Testis (tissue), 3 donors: ENCODE data around the gene MAP3K4. TPM values are rescaled to one million over a fixed set of nuclear protein-coding genes. Genes with fewer than 3 reads are reported as not detected.
"Not testable (repeated sequence)": the region's sequence is repeated elsewhere in the genome, so short reads cannot be mapped to it uniquely, and the experiment has no call there.

ENCODE experiments used
- DNase-seq: peaks from one replicate; pipeline ENCODE4 v3.0.0-alpha.2; 2019
- H3K27ac ChIP-seq, 2 donors: fragments of 200-600 bp; sonication (generic); one replicate each; pipeline ENCODE4 v1.5.1; 2019
- H3K27me3 ChIP-seq: fragments of 200-600 bp; sonication (generic); one replicate; pipeline ENCODE4 v1.5.1; 2019
- H3K36me3 ChIP-seq: fragments of 200-600 bp; sonication (generic); one replicate; pipeline ENCODE4 v1.5.1; 2017; ENCODE audit warnings: low read depth; ENCODE audit errors: missing control alignments
- H3K4me1 ChIP-seq: fragments of 200-600 bp; sonication (generic); one replicate; pipeline ENCODE4 v1.5.1; 2019
- H3K4me3 ChIP-seq, 2 donors: fragments of 200-600 bp; sonication (generic); one replicate each; pipeline ENCODE4 v1.5.1; 2017 to 2019
- H3K9me3 ChIP-seq: fragments of 200-600 bp; sonication (generic); one replicate; pipeline ENCODE4 v1.5.1; 2017
- POLR2A ChIP-seq: fragments of 450-650 bp; IDR thresholded peaks from one replicate; pipeline ENCODE4 v1.6.1; 2017; ENCODE audit warnings: antibody characterized with exemption, mild to moderate bottlenecking, moderate library complexity
- WGBS, 2 donors: methylation state at CpG; one replicate each; pipeline ENCODE4 v1.1.5; 2018; 5-methylcytosine and 5-hydroxymethylcytosine counted together
- intact Hi-C: fragments of 100-400 bp; cut with DNase I; formaldehyde crosslinking; loops from one replicate; pipeline ENCODE4 v1.15.1; 2023; ENCODE audit warnings: low total_unique reads
- polyA plus RNA-seq: library from polyadenylated mRNA; stranded (reverse); fragments of 350-450 nt; fragmentation: Illumina TruSeq; extraction: RNeasy Lipid Tissue Mini Kit (QIAGEN cat#74804); gene quantifications from one replicate; pipeline ENCODE4 v1.2.3, GENCODE V29; 2014; ENCODE audit warnings: low read depth, low replicate concordance; ENCODE audit not compliant: insufficient read depth
- total RNA-seq, 2 donors: library from RNA; depleted of rRNA; stranded (reverse); fragments of >200 nt; gene quantifications; one replicate each; pipeline ENCODE4 v1.2.3, GENCODE V29; 2016
- TF ChIP-seq, protein P1 (sequence below), 3 experiments: fragments of 450-650 bp in 2 of 3; fragments of 200-600 bp in 1 of 3; sonication (generic) in 1 of 3; IDR thresholded peaks; one replicate each; pipeline ENCODE4 v1.5.1; 2016 to 2019; ENCODE audit warnings: antibody characterized with exemption in 3 of 3, mild to moderate bottlenecking in 2 of 3, moderate library complexity in 1 of 3

The MAP3K4 gene
- total and polyA plus RNA-seq, 3 donors from 2014 or later: 45.0 to 77.7 (median 65.4) TPM

DNA sequence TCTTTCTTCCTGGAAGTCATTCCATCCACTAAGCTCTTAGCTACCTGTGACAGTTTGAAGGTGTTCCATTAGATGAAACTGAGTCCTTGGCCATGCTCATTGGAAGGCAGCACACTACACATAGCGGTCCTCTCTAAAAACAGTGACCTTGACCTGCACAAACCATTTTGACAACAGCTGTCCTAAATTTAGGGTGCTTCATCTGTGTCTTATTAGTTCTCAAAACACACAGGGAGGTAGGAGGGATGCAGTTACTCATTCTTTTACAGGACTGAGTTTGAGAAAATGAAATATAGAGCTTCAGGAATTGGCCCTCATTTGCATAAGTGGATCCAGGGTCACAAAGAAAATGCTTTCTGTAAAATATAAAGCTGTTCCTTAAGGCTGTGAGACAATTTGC lies 20.4 kb upstream of the MAP3K4 start:
- no peaks in the 10 kb centered on the region for H3K27me3 ChIP-seq
- no peak overlapping the region for H3K4me3 ChIP-seq
- H3K4me1 ChIP-seq: peaks cover 8% of the 10 kb centered on the region
- TF ChIP-seq POLR2A: no peak
- TF ChIP-seq, protein P1, sequence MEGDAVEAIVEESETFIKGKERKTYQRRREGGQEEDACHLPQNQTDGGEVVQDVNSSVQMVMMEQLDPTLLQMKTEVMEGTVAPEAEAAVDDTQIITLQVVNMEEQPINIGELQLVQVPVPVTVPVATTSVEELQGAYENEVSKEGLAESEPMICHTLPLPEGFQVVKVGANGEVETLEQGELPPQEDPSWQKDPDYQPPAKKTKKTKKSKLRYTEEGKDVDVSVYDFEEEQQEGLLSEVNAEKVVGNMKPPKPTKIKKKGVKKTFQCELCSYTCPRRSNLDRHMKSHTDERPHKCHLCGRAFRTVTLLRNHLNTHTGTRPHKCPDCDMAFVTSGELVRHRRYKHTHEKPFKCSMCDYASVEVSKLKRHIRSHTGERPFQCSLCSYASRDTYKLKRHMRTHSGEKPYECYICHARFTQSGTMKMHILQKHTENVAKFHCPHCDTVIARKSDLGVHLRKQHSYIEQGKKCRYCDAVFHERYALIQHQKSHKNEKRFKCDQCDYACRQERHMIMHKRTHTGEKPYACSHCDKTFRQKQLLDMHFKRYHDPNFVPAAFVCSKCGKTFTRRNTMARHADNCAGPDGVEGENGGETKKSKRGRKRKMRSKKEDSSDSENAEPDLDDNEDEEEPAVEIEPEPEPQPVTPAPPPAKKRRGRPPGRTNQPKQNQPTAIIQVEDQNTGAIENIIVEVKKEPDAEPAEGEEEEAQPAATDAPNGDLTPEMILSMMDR (IDR thresholded peaks at IDR 0.05): no peak
- 69 to 74% methylated on average over 1 of the region's 1 CpG for WGBS, 2 donors
- intact Hi-C loops: no loop called here
- no peaks in the 10 kb centered on the region for H3K36me3 ChIP-seq
- DNase-seq: no peak
- no peak overlapping the region for H3K27ac ChIP-seq
- no peaks in the 10 kb centered on the region for H3K9me3 ChIP-seq

DNA sequence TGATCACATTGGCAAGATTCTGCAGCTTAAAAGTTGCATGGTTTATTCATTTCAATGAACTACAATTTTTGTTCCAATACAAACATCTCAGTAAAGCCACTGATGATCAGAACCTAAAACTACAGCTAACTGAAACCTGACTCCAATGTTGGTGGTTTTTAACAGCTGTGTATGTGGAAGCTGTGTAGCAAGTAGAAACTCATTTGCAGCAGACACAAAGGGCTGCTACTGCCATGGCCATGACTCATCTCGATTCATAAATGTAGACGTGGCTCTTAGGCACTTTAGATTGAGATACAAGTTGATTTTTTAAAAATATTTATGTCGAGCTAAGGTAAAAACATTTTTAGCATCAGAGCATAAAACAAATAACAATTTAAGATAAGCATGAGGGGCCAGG lies 19.5 kb upstream of the MAP3K4 start:
- Histone ChIP-seq H3K27ac (no peak overlapping the region), H3K4me1 (peaks cover 8% of the 10 kb centered on the region), H3K36me3 (no peaks in the 10 kb centered on the region), H3K9me3 (no peaks in the 10 kb centered on the region), H3K4me3 (no peak overlapping the region), H3K27me3 (no peaks in the 10 kb centered on the region)
- 76 to 79% methylated on average over 3 of the region's 3 CpGs for WGBS, 2 donors
- intact Hi-C loops: no loop called here
- TF ChIP-seq POLR2A: no peak
- TF ChIP-seq, protein P1 (IDR thresholded peaks at IDR 0.05): no peak
- DNase-seq: no peak

DNA sequence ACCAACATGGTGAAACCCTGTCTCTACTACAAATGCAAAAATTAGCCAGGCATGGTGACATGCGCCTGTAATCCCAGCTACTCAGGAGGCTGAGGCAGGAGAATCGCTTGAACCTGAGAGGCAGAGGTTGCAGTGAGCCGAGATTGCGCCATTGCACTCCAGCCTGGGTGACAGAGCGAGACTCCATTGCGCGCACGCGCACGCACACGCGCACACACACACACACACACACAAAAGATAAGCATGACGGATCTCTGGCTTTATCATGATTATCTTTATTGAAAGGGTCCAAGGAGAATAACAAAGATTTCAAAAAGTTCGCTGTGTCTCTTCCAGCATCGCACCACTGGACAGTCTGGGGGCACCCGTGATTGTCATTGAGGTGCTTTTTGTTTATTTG lies 19.0 kb upstream of the MAP3K4 start:
- H3K36me3 ChIP-seq, H3K27me3 ChIP-seq, DNase-seq, H3K9me3 ChIP-seq, H3K27ac ChIP-seq, H3K4me3 ChIP-seq, intact Hi-C loops, H3K4me1 ChIP-seq: not testable (repeated sequence)
- WGBS, 2 donors: 90% methylated on average over 16 of the region's 16 CpGs

DNA sequence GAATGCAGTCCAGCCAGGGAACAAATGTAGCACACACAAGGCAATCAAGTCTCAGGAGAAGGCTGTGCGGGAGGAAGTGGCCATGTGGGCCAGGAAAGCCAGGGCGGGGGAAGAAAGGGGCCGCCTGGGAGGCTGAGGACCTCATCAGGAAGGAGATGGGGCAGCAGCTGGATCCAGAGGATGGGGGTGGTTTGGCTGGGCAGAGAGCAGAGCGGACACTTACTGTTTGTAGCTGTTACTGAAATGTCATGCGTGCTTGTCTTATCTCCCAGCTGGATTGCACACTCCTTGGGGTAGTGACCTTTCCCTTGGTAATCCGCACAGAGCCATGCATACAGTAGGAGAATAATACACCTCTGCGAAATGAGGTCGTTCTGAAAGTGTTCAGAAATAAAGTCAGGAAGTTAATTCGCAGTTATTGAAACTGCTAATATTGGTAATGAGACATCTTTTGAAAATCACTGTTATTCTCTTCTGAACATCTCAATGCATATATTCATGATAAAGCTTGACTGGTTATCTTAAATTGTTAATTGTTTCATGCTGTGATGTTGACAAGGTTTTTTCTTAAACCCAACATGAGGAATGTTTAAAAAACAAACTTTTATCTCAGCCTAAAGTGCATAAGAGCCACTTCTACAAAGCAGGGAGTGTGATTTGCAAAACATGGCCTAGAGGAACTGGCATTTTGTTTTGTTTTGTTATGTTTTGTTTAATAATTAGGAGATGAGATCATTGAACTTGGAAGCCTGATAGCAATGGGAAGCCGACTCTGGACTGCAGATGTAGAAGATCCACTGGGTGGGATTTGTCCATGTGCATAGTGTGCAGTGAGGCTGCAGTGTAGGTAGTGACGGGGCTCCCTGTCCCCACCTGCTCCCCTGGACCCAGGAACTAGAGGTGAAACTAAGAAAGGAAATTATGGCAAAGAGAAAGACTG lies 18.0 kb upstream of the MAP3K4 start:
- no peaks in the 10 kb centered on the region for H3K27me3 ChIP-seq
- intact Hi-C loops: no loop called here
- TF ChIP-seq POLR2A: no peak
- TF ChIP-seq, protein P1 (IDR thresholded peaks at IDR 0.05): no peak
- H3K4me1 ChIP-seq: peaks cover 8% of the 10 kb centered on the region
- no peaks in the 10 kb centered on the region for H3K9me3 ChIP-seq
- H3K4me3 ChIP-seq: no peak overlapping the region
- H3K36me3 ChIP-seq: no peaks in the 10 kb centered on the region
- WGBS, 2 donors: 65 to 70% methylated on average over 11 of the region's 11 CpGs
- DNase-seq: no peak
- peak overlapping the region in 1 of 2 donors; percentile 55 for H3K27ac ChIP-seq

DNA sequence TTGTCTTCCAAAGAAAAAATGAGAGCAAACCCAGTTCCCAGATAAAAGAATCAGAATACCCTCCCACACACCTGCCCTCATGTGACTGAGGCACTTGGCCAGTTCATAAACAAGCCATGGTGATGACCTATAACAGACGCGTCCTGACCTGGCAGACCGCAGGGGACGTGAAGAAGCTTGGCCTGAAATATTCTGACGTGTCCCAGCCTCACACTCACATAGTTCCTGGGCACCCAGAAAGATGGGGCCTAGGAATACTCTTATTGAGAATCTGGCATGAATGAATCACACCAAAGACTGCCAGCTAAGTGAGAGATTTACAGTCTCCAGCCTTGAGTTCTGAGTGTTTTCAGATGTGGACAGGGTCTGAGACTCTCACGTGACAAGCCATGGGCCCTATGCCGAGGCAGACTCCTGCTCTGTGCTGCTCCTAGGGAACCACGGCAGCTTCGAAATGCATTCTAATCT lies 17.2 kb upstream of the MAP3K4 start:
- Histone ChIP-seq H3K27ac (peak overlapping the region in 1 of 2 donors; percentile 55), H3K4me3 (no peak overlapping the region), H3K36me3 (no peaks in the 10 kb centered on the region), H3K27me3 (no peaks in the 10 kb centered on the region), H3K4me1 (peaks cover 8% of the 10 kb centered on the region), H3K9me3 (no peaks in the 10 kb centered on the region)
- peak; percentile 66 for DNase-seq
- intact Hi-C loops: no loop called here
- 35% methylated on average over 9 of the region's 9 CpGs for WGBS, 2 donors
- no peak for TF ChIP-seq POLR2A
- TF ChIP-seq, protein P1 (IDR thresholded peaks at IDR 0.05): no peak
